Activated CD4-positive, alpha-beta T cell treated with anti-CD3 and anti-CD28 coated beads, Interleukin-2, amount 50 U/mL, for 48 hours (primary cell): Measurements from ENCODE around the gene ABCC1.
A peak's percentile ranks its signal among the peaks of the same experiment; 100 is the strongest.

ENCODE experiments used
- DNase-seq, 2 experiments: peaks; one replicate each; pipeline ENCODE4 v3.0.0-alpha.2; 2020

ABCC1 gene

GRCh38 chr16:16000685-16001084 lies 51.3 kb downstream of the ABCC1 start:
- DNase-seq, result no peak

GRCh38 chr16:16001596-16002255 lies 52.3 kb downstream of the ABCC1 start:
- no peak for DNase-seq

- no peak for DNase-seq
Observed at GRCh38 chr16:16003719-16004313, 54.4 kb downstream of the ABCC1 start.

GRCh38 chr16:16004314-16004749 lies 54.9 kb downstream of the ABCC1 start:
- DNase-seq, result no peak

GRCh38 chr16:16005721-16006120 lies 56.3 kb downstream of the ABCC1 start:
- no peak for DNase-seq

- DNase-seq, result no peak
Observed at GRCh38 chr16:16006650-16007049, 57.2 kb downstream of the ABCC1 start.

GRCh38 chr16:16007743-16008111 lies 58.3 kb downstream of the ABCC1 start:
- no peak for DNase-seq

- no peak for DNase-seq
Observed at GRCh38 chr16:16008666-16009065, 59.2 kb downstream of the ABCC1 start.

- DNase-seq, result no peak
Observed at GRCh38 chr16:16009401-16009800, 60.0 kb downstream of the ABCC1 start.

- no peak for DNase-seq
Observed at GRCh38 chr16:16010194-16010593, 60.8 kb downstream of the ABCC1 start.

- DNase-seq, result no peak
Observed at GRCh38 chr16:16012144-16012543, 62.7 kb downstream of the ABCC1 start.

GRCh38 chr16:16013812-16014211 lies 64.4 kb downstream of the ABCC1 start:
- DNase-seq, result no peak

- no peak for DNase-seq
Observed at GRCh38 chr16:16014329-16015224, 65.2 kb downstream of the ABCC1 start.

GRCh38 chr16:16015849-16016248 lies 66.4 kb downstream of the ABCC1 start:
- no peak for DNase-seq

- peak in 1 of 2 experiments; percentile 19 for DNase-seq
Observed at GRCh38 chr16:16016388-16016964, 67.1 kb downstream of the ABCC1 start.

GRCh38 chr16:16017812-16018211 lies 68.4 kb downstream of the ABCC1 start:
- DNase-seq, result no peak

- no peak for DNase-seq
Observed at GRCh38 chr16:16018705-16019104, 69.3 kb downstream of the ABCC1 start.

GRCh38 chr16:16019488-16019887 lies 70.1 kb downstream of the ABCC1 start:
- DNase-seq, result no peak

- no peak for DNase-seq
Observed at GRCh38 chr16:16020291-16020690, 70.9 kb downstream of the ABCC1 start.

GRCh38 chr16:16021020-16021419 lies 71.6 kb downstream of the ABCC1 start:
- no peak for DNase-seq

- DNase-seq, result no peak
Observed at GRCh38 chr16:16021646-16021987, 72.2 kb downstream of the ABCC1 start.

- DNase-seq, result no peak
Observed at GRCh38 chr16:16021988-16022682, 72.7 kb downstream of the ABCC1 start.

GRCh38 chr16:16022683-16023064 lies 73.3 kb downstream of the ABCC1 start:
- no peak for DNase-seq
